GM12891 (cell line): ENCODE results near the gene FMN1.

Source experiments
- POLR2A ChIP-seq: IDR thresholded peaks from 2 replicates; pipeline ENCODE4 v1.6.1; 2011; ENCODE audit warnings: low read depth, low read length, control low read depth
- POLR2AphosphoS5 ChIP-seq: IDR thresholded peaks from 2 replicates; pipeline ENCODE4 v1.6.1; 2011; ENCODE audit warnings: low read depth, low read length, control low read depth
- POU2F2 ChIP-seq: IDR thresholded peaks from 2 replicates; pipeline ENCODE4 v1.6.1; 2011; ENCODE audit warnings: low read depth, mild to moderate bottlenecking, control low read depth, low read length, moderate library complexity
- SPI1 ChIP-seq: IDR thresholded peaks from 2 replicates; pipeline ENCODE4 v1.6.1; 2011; ENCODE audit warnings: low read depth, low read length, control low read depth
- TAF1 ChIP-seq: IDR thresholded peaks from 2 replicates; pipeline ENCODE4 v1.6.1; 2011; ENCODE audit warnings: low read depth, low read length, control low read depth

DNA sequence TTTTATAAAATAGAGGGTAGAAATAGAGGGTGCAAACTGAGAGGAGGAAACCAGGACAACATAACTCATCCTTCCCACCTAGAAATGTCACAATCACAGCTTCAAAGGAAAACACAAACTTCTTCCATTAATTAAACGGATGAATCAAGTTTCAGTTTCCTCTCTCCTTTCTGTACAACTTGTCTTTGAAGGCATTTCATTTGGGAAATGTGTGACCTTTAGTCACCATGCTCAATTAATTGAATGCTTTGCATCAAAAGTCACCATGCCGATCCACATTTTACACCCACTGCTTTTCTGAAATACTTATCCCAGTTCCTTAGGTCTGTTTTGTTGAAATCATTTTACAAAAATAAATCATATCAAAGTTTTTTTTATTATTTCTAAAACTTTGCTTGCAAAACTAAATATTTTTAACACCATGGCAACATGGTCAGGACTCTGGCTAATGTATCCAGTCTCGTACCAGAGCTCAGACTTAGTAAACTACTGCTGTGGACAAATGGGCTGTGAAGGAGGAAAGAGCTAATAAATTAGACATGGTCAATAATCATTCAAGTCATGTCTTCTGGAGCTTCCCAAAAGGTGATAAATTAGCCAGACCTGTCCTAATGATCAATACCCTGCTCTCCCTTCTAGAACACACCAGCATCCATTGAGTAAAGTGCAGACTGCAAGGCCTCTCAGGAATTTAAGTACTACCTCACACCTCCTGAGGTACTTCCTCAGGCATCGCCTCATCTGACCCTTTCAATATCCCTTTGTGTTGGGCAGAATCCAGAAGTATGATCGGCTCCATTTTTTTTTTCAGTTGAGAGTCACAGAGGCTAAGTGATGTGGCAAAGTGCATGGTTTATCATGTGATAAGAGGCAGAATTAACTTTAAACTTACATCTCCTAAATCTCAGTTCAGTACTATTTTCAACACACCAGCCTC lies 315.4 kb downstream of the FMN1 start:
- TF ChIP-seq POLR2A = no peak
- no peak for TF ChIP-seq TAF1
- TF ChIP-seq POLR2AphosphoS5 = no peak
- TF ChIP-seq POU2F2 = no peak
- no peak for TF ChIP-seq SPI1
